Iris pigment epithelial cell (primary cell): Measurements from ENCODE around the gene EFTUD2.
A peak's percentile ranks its signal among the peaks of the same experiment; 100 is the strongest.

Experiments
- DNase-seq: peaks from one replicate; pipeline ENCODE4 v3.0.0-alpha.2; 2011; ENCODE audit warnings: low read depth

The EFTUD2 gene

GRCh38 chr17:44925731-44926697 is 26.8 kb upstream of the EFTUD2 start:
- DNase-seq = no peak

- DNase-seq = no peak
Measured at GRCh38 chr17:44924107-44924544, 24.9 kb upstream of the EFTUD2 start.

- no peak for DNase-seq
Measured at GRCh38 chr17:44922746-44923470, 23.7 kb upstream of the EFTUD2 start.

- DNase-seq = no peak
Measured at GRCh38 chr17:44922136-44922535, 22.9 kb upstream of the EFTUD2 start.

- DNase-seq = no peak
Measured at GRCh38 chr17:44921122-44921882, 22.1 kb upstream of the EFTUD2 start.

GRCh38 chr17:44920565-44920940 is 21.3 kb upstream of the EFTUD2 start:
- DNase-seq = no peak

GRCh38 chr17:44919885-44920564 is 20.8 kb upstream of the EFTUD2 start:
- DNase-seq = peak; percentile 81

- DNase-seq = no peak
Measured at GRCh38 chr17:44919411-44919810, 20.2 kb upstream of the EFTUD2 start.

GRCh38 chr17:44918006-44918405 is 18.8 kb upstream of the EFTUD2 start:
- no peak for DNase-seq

GRCh38 chr17:44917456-44917855 is 18.2 kb upstream of the EFTUD2 start:
- DNase-seq = no peak

- DNase-seq = no peak
Measured at GRCh38 chr17:44916781-44917241, 17.6 kb upstream of the EFTUD2 start.

- no peak for DNase-seq
Measured at GRCh38 chr17:44915862-44916780, 16.9 kb upstream of the EFTUD2 start.

- no peak for DNase-seq
Measured at GRCh38 chr17:44915321-44915726, 16.1 kb upstream of the EFTUD2 start, which contains the start of gene GFAP. GFAP (minus strand) TSS chr17:44915500; CDS start chr17:44915486, 14 bp downstream.

GRCh38 chr17:44914698-44915271 is 15.5 kb upstream of the EFTUD2 start:
- no peak for DNase-seq

GRCh38 chr17:44914148-44914547 is 14.9 kb upstream of the EFTUD2 start:
- DNase-seq = no peak

- DNase-seq = no peak
Measured at GRCh38 chr17:44913676-44914075, 14.4 kb upstream of the EFTUD2 start.

GRCh38 chr17:44912763-44913544 is 13.7 kb upstream of the EFTUD2 start:
- DNase-seq = no peak

- DNase-seq = peak; percentile 44
Measured at GRCh38 chr17:44911133-44912001, 12.1 kb upstream of the EFTUD2 start.
